ENCODE measurements around the gene MYO3B.

GRCh38 chr2:170675701-170676100 is 497.8 kb downstream of the MYO3B start:
- TF ChIP-seq CTCF (IDR thresholded peaks at IDR 0.05; ENCODE audit: insufficient read depth, low read length, poor library complexity, severe bottlenecking) (no peak), EZH2phosphoT487 (conservative IDR thresholded peaks at IDR 0.05; ENCODE audit: low read length) (no peak)

All from SU-DHL-6 (cell line).